ENCODE measurements around the gene WNT4.

DNA sequence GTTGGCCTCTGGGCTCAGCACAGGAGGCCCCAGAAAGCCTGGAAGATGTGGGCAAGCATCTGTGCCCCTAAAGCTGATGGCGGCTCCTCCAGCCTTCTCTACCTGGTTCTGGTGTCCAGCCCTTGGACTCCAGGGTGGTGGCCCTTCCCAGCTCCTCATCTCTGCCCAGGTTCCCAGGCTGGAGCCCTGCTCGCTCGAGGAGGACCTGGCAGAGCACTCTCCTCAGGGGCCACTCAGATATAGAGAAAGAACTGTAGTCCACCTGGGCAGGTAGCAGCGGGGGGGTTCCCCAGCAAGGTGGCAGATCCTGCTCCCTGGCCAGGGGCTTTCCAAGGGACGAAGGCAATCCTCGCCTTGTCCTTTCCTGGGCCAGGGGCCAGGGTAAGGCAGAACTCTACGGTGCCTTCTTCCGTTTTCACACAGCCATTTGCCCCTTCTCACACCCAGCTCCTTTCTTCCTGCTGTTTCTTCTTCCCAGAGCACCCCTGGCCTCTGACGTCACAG is 18.9 kb downstream of the WNT4 start:
- no peak for TF ChIP-seq POLR2AphosphoS5 (IDR thresholded peaks at IDR 0.05)
- TF ChIP-seq, protein P1, sequence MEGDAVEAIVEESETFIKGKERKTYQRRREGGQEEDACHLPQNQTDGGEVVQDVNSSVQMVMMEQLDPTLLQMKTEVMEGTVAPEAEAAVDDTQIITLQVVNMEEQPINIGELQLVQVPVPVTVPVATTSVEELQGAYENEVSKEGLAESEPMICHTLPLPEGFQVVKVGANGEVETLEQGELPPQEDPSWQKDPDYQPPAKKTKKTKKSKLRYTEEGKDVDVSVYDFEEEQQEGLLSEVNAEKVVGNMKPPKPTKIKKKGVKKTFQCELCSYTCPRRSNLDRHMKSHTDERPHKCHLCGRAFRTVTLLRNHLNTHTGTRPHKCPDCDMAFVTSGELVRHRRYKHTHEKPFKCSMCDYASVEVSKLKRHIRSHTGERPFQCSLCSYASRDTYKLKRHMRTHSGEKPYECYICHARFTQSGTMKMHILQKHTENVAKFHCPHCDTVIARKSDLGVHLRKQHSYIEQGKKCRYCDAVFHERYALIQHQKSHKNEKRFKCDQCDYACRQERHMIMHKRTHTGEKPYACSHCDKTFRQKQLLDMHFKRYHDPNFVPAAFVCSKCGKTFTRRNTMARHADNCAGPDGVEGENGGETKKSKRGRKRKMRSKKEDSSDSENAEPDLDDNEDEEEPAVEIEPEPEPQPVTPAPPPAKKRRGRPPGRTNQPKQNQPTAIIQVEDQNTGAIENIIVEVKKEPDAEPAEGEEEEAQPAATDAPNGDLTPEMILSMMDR (IDR thresholded peaks at IDR 0.05): no peak
